ENCODE results near the gene CLDN6.

The CLDN6 gene

DNA sequence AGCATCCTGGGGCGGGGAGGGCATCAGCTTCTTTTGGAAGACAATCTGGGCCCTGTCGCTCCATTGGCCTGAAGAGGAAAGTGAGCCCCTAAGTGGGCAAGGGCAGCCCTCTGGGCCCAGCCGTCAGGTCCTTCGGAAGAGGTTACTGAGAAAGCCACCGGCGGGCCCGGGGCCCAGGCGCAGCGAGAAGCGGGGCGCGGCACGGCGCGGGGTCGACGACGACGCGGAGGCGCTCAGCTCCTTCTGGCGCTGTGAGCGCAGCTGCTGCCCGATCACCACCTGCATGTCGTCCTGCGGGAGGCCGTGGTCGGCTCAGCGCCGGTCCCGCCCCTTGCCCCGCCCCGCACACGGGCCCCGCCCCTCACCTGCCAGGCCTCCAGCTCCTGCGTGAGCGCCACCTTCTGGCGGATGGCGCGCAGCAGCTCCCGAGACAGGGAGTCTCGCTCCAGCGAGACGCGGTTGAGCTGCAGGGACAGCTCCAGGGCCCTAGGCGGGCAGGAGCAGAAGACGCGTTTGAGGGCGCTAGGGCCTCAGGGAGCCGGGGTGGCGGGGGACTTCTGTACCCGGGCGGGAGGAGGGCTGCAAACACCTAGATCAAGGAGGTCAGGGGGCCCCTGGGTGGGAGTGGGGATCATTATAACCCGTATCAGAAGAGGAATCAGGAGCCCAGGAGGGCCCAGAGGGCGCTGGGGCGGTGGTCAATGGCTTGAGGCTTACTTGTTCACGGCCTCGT, 10.2 kb upstream of the CLDN6 start:
- DNase-seq (ENCODE audit: low read depth in 2 of 2), result peak; percentile 87 to 89

DNA sequence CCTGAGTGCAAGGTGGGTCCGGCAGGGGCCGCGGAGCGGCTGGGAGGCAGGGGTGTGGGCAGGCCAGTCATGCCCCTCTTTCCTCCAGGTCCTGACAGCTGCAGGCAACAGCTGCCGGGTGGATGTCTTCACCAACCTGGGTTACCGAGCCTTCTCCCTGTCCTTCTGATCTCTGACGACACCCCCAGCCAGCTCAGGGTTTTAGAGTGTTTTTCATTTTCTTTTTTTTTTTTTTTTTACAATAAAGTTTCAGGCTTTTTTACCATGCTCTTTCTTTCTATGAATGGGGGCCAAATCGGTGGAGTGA, 9.5 kb upstream of the CLDN6 start:
- DNase-seq (ENCODE audit: low read depth in 2 of 2), result no peak

DNA sequence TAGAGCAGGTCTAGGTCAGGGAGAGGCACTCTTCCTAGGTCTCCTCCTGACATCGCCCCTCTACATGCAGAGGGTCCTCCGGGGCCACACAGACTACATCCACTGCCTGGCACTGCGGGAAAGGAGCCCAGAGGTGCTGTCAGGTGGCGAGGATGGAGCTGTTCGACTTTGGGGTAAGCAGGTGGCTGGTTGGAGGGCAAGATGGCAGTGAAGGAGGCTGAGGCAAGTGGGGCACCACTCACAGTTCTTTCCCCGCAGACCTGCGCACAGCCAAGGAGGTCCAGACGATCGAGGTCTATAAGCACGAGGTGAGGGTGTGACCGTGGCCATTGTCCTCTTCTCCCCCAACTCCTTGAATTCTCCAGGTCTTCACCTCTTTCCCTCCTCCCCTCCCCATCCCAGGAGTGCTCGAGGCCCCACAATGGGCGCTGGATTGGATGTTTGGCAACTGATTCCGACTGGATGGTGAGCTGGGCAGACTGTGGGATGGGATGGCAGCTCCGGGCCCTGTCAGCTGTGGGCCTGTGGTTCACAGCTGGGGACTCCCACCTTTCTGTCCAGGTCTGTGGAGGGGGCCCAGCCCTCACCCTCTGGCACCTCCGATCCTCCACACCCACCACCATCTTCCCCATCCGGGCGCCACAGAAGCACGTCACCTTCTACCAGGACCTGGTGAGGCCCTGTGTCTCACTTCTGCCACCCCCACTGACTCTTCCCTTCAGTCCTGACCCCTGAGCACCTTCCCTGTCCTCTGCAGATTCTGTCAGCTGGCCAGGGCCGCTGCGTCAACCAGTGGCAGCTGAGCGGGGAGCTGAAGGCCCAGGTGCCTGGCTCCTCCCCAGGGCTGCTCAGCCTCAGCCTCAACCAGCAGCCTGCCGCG, 8.9 kb upstream of the CLDN6 start:
- no peak for DNase-seq (ENCODE audit: low read depth in 2 of 2)

DNA sequence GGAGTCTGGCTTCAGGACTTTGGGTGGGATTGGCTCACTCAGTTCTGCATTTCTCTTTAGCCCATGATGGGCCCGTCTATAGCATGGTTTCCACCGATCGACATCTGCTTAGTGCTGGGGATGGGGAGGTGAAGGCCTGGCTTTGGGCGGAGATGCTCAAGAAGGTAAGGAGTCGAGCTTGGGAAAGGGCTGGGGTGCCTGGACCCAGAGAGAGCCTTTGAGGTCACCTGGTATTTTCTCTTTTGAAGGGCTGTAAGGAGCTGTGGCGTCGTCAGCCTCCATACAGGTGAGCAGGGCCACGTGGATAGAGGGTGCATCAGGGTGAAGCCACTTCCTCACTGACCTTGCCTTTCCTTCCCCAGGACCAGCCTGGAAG, 8.0 kb upstream of the CLDN6 start:
- DNase-seq (ENCODE audit: low read depth in 2 of 2), result no peak

DNA sequence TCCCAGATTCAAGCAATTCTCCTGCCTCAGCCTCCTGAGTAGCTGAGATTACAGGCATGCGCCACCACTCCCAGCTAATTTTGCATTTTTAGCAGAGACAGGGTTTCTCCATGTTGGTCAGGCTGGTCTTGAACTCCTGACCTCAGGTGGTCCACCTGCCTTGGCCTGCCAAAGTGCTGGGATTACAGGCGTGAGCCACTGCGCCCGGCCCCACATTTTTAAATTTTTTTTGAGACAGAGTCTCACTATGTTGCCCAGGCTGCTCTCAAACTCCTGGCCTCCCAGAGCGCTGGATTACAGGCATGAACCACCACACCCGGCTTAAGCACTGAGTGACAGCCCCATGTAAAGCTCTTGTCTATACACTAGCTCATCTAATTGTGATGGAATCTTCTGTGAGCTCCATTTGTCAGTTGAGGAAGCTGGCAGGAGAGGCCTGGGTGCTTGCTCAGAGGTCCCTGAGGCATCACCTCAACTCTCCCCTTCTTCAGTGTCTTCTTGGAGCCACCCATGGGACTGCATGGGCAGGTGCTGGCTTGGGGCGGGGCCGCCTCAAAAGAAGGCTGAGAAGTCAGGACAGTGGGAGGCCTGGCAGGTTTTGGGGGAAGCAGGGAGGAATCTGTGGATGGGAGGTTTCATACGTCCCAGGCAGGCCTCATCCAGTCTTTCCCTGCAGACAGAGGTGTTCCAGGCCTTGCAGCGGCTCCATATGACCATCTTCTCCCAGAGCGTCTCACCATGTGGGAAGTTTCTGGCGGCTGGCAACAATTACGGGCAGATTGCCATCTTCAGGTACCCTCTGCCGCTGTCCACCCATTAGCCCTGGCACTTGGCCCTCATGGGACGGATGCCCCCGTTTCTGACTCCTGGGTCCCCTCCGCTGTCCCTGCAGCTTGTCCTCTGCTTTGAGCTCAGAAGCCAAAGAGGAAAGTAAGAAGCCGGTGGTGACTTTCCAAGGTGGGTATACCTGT, 7.3 kb upstream of the CLDN6 start:
- DNase-seq (ENCODE audit: low read depth in 2 of 2), result no peak

DNA sequence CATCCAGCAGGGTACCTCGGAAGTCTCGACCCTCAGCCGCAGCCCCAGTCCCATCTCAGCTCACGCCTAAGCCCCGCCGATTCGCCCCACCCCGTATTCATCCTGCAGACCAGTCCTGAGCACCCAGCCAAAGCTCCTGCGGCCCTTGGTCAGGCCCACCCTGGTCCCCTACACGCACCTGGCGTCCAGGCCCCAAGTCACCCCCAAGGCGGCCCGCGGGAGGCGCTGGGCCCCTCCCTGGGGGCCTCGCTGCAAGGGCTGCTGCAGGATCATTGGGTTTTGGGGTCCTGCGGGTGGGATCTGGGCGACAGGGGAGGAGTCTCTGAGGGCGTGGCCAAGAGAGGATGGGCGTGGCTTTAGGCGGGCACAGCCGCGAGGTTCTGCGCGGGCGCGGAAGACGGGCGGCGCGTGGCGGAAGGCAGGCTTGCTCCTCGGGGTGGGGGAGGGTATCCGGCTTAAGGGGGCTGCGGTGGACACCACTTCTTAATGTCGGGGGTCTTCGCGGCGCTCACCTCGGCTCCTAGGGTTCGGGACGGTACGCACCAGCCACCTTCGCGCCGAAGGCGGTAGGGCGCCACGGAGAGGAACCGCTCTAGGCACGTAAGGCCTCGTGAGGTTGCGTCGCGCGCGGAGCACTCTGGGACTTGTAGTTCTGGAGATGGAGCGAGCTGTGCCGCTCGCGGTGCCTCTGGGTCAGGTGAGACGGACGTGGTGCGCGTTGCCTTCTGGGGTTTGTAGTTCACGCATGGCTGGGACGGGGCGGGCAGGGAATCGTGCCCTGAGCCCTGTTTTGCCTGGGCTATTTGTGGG, 5.9 kb upstream of the CLDN6 start, which contains the start of the genes HCFC1R1 and THOC6:
TSS of gene HCFC1R1 (minus strand) at position 274 of the 810 bp plus-strand sequence. CDS start at position 273, 1 bp downstream.
TSS of gene THOC6 (plus strand) at position 367 of the 810 bp plus-strand sequence. CDS start at position 659, 292 bp downstream.
- DNase-seq (ENCODE audit: low read depth in 2 of 2), result peak; percentile 90 to 93

DNA sequence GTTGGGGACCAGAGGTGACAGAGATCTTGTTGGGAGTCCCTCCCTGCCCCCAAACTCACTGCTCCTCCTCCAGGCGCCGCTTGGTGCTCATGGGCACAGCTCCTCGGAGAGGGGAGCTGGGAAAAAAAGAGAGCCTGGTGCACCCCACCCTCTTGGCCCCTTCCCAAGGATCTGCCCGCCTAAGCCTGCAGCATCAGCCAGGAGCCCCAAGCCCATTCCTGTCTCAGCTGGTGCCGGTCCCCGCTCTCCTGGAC, 5.4 kb upstream of the CLDN6 start:
- no peak for DNase-seq (ENCODE audit: low read depth in 2 of 2)

DNA sequence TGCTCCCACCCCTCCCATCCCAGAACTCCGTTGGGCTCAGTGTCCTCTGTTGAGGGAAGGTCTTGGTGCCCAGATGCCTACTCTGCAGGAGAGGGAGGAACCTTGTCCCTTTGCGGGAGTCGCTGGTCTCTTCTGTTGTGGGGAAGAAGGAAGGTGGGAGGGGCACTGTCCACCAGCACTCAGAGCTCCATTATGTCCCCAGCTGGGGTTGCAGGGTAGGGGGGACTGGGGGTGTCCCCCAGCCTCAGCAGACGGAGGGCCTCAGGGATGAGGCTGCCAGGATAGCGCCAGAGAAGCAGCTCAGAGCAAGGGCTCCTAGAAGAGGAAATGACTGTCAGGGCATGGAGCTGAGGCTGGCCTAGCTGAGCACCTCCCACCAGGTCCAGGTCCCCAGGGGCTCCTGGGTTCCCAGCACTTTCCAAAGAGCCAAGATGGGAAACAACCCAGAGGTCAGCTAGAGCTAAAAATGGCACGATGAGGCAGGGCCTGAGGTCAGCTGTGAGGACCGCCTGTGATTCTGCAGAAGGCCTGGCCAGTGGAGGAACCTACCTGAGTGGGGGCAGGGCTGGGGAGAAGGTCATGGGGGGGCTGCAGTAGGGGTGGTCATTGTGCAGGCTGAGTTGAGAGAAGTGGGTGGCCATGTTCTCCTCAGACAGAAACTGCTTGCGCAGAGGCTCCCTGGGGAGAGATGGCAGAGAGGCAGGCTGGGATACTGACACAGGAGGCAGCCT, 4.9 kb upstream of the CLDN6 start:
- no peak for DNase-seq (ENCODE audit: low read depth in 2 of 2)

DNA sequence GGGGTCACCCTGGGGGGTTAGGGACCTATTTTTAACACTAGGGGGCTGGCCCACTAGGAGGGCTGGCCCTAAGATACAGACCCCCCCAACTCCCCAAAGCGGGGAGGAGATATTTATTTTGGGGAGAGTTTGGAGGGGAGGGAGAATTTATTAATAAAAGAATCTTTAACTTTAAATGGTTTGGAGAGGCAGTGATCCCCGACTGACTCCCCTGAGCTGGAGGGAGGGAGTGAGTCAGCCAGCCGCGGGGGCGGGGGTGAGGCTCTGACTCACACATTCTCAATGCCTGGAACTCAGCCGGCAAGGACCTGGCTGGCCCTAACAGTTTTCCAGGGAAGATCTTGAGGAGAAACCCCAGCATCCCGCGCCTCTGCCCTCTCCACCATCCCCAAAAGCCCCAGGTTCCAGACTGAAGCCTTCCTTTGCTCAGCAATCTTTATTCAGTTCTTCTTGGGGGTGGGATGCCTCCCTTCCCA, 4.3 kb upstream of the CLDN6 start:
- DNase-seq (ENCODE audit: low read depth in 2 of 2), result peak; percentile 85 to 91

DNA sequence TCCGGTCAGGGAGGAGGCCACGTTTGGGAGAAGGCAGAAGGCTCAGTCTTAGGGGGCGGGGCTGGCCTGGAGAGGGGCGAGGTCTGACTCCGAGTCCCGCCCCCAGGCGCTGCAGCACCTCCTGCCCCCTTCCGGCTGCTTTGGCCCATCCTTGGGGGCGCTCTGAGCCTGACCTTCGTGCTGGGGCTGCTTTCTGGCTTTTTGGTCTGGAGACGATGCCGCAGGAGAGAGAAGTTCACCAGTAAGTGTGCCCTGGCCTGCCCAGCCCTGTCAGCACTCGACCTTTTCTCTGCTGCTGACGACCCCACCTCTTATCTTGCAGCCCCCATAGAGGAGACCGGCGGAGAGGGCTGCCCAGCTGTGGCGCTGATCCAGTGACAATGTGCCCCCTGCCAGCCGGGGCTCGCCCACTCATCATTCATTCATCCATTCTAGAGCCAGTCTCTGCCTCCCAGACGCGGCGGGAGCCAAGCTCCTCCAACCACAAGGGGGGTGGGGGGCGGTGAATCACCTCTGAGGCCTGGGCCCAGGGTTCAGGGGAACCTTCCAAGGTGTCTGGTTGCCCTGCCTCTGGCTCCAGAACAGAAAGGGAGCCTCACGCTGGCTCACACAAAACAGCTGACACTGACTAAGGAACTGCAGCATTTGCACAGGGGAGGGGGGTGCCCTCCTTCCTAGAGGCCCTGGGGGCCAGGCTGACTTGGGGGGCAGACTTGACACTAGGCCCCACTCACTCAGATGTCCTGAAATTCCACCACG, 3.6 kb upstream of the CLDN6 start:
- DNase-seq (ENCODE audit: low read depth in 2 of 2), result peak; percentile 79 to 87

DNA sequence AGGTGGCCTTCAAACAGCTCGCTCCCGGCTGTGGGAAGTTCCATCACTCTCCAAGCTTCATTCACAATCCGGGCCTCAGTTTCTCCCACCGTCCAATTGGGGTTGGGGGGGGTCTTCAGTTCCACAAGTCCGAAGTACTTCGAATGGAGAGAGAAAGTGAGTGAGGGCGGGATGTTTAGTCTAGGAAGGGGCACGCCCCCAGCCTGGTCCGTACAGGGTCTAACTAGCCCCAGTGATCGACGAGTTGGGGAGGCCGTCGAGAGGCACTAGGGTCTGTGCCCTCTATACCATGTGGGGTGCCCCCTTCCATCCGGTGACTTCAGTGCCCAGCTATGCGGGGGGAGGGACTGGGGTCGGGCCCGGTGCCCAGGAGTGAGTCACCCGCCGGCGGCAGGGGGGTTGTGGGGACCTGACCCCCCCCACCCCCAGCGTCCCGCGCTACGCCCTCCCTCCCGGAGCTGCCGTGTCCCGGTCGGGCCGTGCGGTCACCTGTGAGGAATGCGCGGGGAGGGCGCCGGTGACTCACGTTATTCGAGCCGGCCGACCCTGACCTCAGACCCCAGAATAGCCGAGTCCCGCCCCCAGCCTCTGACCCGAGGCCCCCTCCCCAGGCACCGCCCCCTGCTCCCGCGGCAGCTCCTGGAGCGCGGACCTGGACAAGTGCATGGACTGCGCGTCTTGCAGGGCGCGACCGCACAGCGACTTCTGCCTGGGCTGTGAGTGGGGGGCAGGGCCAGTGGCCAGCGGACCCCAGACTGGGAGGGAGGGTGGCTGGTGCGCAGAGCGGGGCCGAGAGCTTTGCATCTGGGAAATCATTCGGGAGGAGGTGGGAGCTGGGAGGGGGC, 2.8 kb upstream of the CLDN6 start:
- DNase-seq (ENCODE audit: low read depth in 2 of 2), result no peak

DNA sequence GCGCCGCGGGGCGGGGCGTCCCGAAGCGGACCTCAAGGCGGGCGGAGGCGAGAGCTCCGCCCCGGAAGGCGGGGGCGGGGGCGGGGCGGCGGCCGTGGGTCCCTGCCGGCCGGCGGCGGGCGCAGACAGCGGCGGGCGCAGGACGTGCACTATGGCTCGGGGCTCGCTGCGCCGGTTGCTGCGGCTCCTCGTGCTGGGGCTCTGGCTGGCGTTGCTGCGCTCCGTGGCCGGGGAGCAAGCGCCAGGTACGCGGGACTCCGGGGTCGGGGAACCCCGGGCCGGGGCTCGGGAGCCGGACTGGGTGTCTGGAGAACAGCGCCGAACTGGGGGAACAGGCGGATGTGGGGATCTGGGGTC, 2.2 kb upstream of the CLDN6 start, which contains the start of gene TNFRSF12A:
TSS of gene TNFRSF12A (plus strand) at position 122 of the 357 bp plus-strand sequence. CDS start at position 152, 30 bp downstream.
- peak; percentile 39 to 59 for DNase-seq (ENCODE audit: low read depth in 2 of 2)

DNA sequence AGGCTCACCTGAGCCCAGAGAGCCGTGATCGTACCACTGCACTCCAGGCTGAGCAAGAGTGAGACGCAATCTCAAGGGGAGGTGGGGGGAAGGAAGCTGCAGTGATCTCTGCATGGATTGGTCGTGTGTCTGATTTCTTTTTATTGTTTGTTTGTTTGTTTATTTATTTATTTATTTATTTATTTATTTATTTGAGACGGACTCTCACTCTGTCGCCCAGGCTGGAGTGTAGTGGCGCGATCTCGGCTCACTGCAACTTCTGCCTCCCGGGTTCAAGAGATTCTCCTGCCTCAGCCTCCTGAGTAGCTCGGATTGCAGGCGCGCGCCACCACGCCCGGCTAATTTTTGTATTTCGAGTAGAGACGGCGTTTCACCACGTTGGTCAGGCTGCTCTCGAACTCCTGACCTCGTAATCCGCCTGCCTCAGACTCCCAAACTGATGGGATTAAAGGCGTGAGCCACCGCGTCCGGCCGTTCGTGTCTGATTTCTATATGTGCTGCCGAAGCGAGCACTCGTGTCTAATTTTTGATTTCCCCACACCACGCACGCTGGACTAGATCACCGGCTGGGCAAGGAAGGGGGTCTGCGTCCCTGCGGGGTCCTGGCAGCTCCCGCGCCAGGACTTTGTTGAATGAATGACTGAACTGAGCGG, 1.7 kb upstream of the CLDN6 start:
- no peak for DNase-seq (ENCODE audit: low read depth in 2 of 2)

DNA sequence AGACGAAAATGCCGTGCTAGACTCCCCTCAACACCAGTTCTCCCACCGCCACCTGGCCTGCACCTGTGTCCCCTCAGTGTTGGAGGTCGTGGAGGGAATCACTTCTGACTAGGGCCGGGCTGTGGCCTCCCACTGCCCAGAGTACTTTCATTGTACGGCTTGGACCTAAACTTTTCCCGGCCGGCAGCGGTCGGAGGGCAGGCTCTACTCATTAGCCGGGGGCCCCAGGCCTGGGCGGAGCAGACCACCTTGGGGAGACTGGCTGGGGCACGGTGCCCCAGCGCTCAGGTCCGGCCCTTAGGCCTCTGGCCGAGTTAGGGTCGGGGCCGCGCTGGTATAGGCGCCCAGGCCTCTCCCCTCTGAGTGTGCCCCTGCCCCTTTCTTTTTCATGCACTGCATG, 639 bp downstream of the CLDN6 start:
- no peak for DNase-seq (ENCODE audit: low read depth in 2 of 2)

DNA sequence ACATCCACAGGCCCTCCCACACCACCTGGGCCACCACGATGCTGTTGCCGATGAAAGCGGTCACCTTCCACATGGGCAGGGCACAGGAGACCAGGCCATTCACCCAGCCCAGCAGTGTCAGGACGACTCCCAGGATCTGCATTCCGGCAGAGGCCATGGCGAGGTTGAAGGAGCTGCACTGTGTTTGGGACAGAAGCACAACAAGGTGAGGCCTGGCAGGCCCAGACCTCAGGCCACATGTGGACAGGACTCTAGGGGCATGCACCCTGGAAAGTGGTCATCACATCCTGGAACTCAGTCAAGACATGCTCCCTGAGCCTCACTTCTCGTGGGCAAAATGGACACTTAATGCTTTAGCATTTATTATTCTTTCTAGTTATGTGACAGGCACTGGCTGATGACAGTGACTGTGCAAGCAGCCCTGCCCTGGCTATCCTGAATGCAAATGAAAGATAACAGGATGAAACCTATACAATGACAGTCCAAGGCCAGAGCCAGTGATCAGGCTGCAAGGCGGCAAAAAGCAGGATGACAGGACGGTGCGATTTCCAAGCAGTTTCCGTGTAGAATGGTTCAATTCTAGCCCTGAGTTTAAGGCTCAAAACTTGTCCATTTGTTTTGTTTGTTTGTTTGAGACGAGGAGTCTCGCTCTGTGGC, 2.0 kb downstream of the CLDN6 start:
- no peak for DNase-seq (ENCODE audit: low read depth in 2 of 2)

DNA sequence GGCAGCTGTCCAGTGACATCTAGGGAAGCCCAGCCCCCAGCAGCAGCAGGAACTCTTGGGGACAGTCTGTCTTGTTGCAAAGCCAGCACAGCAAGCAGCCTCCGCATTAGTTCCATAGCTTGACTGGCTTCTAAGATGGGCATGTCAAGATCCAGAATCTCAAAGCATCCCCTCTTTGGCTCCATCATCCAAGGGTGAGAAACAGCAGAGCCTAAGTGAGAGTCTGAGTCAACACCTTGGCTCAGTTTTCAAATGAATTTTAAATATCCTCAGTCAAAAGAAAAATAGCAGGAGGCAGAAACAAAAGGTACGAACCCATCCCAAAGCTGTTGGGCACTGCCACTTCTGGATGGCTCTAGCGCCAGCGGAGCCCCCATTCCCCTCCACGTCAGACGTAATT, 3.0 kb downstream of the CLDN6 start:
- no peak for DNase-seq (ENCODE audit: low read depth in 2 of 2)

DNA sequence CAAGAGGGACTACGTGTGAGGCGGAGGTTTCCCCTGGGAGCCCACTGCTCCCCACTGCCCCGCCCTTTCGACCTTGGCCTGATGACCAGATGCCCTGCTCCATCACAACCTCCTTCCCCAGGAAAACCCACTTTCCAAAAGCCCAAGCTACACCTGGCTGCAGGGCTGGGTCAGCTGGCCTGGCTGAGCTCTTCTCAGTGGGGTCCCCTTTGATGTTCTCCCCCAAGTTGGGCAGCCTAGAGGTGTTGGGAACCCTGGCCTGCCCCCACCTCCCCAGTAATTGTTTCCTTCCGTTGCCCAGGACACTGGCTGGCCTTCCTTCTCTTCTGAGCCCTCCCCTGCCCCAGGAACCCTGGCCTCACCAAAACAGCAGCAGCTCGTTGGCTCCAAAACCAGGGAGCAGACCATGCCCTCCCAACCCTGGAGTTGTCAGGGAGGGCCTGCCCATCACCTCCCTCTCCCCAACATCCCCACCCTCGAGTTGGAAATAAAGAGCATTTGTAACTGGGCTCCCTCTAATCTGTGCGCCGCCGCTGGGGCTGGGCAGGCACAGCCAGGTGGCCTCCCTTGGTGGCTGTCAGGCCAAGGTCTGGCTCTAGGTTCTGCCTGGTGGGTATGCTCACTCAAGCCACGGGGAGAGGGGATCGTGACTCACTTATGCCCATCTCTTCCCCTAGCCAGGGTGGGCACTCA, 3.8 kb downstream of the CLDN6 start:
- no peak for DNase-seq (ENCODE audit: low read depth in 2 of 2)
